ENCODE results near the gene DGKD. TPM values are rescaled to one million over a fixed set of nuclear protein-coding genes. Genes with fewer than 3 reads are reported as not detected.

The DGKD gene
- total and polyA plus RNA-seq, 10 of the 15 experiments (the other 5 are each of a cell fraction or from before 2014, with no cell fraction given), result 2.7 to 81.9 (median 27.0) TPM

GRCh38 chr2:233443511-233444183, 89.4 kb downstream of the DGKD start (continued):
- TF ChIP-seq TAF1 (IDR thresholded peaks at IDR 0.05; ENCODE audit: borderline replicate concordance, low read depth, low read length) (no peak), NFXL1 (IDR thresholded peaks at IDR 0.05; ENCODE audit: borderline replicate concordance) (no peak), E4F1 (IDR thresholded peaks at IDR 0.05; ENCODE audit: borderline replicate concordance, partially characterized antibody) (no peak), ETV6 (conservative IDR thresholded peaks at IDR 0.05 in 1 of 2, IDR thresholded peaks at IDR 0.05 in 1 of 2; ENCODE audit: borderline replicate concordance in 1 of 2, low read depth in 1 of 2) (no peak), RUNX3 (IDR thresholded peaks at IDR 0.05; ENCODE audit: low read length) (0 out of 2 replicates have a peak, but pooled peaks have one; percentile 17), MEF2A (IDR thresholded peaks at IDR 0.05; ENCODE audit: insufficient read depth, low read depth, low read length) (no peak)

- Histone ChIP-seq H3K27ac (ENCODE audit: control insufficient read depth, insufficient read depth) (no peak overlapping the region), H3K4me3 (no peak overlapping the region), H2AFZ (ENCODE audit: control insufficient read depth, low read depth, low read length) (no peak overlapping the region), H3K36me3 (ENCODE audit: control insufficient read depth in 2 of 2, insufficient read depth in 2 of 2, low read length in 1 of 2) (peaks cover 25 to 38% of the 10 kb centered on the region in 2 experiments), H3K4me2 (ENCODE audit: control insufficient read depth, insufficient read depth) (no peak overlapping the region), H4K20me1 (ENCODE audit: control insufficient read depth, insufficient read depth) (no peaks in the 10 kb centered on the region), H3K27me3 (replicated peaks in 1 of 2; ENCODE audit: control insufficient read depth in 2 of 2, insufficient read depth in 2 of 2, low read length in 1 of 2) (no peaks in the 10 kb centered on the region), H3K79me2 (ENCODE audit: control insufficient read depth, insufficient read depth, low read length) (no peaks in the 10 kb centered on the region), H3K9ac (ENCODE audit: control insufficient read depth, insufficient read depth, low read length) (no peak overlapping the region), H3K4me1 (ENCODE audit: control insufficient read depth, insufficient read depth, low read length) (no peaks in the 10 kb centered on the region), H3K9me3 (replicated peaks; ENCODE audit: control insufficient read depth, insufficient read depth, low read length) (no peaks in the 10 kb centered on the region)
- in situ Hi-C loops (cut with MboI) (no loop called here), intact Hi-C loops (cut with micrococcal nuclease; ENCODE audit: unreplicated experiment) (loop anchor here (10.0 kb wide), 1 partner anchor 130 kb away; no protein-coding TSS in a partner anchor)
- WGBS (ENCODE audit: insufficient coverage, insufficient replicate concordance, low lambda C conversion rate, missing lambda C conversion rate), result 97% methylated on average over 11 of the region's 11 CpGs
- ChIA-PET RAD21 (ENCODE audit: unreplicated experiment) (interaction anchor here (2.6 to 4.3 kb wide), 2 partner anchors 24 to 39 kb away, joined by 28 to 73 read pairs; no protein-coding TSS in a partner anchor), SMC1A (ENCODE audit: uncharacterized antibody, unreplicated experiment) (interaction anchor here (1.5 to 4.1 kb wide), 4 partner anchors 25 to 192 kb away, joined by 4 to 80 read pairs (median 12); partner anchors contain the start of gene ATG16L1), POLR2A (no interaction called here), CTCF (interaction anchor here (2.4 to 8.4 kb wide), 4 partner anchors 24 to 87 kb away, joined by 8 to 215 read pairs (median 52); no protein-coding TSS in a partner anchor)
- BruUV-seq (replicated peaks), result no TSS peak
- FAIRE-seq (no peak), DNase-seq (ENCODE audit: low read depth, low spot score) (no peak), ATAC-seq (no peak)
- no peak for TF ChIP-seq SKIL (IDR thresholded peaks at IDR 0.05; ENCODE audit: low read depth, poor library complexity, severe bottlenecking)
- TF ChIP-seq NFIC (IDR thresholded peaks at IDR 0.05; ENCODE audit: low read depth, low read length), result no peak
- 0 out of 2 replicates have a peak, but pooled peaks have one; percentile 24 for TF ChIP-seq POLR2A (IDR thresholded peaks at IDR 0.05; ENCODE audit: low read depth, low read length)
- TF ChIP-seq ZBTB11 (CRISPR knock-in tag; IDR thresholded peaks at IDR 0.05), result no peak
These were observed 90.2 kb downstream of the DGKD start for GRCh38 chr2:233444501-233444900.
